GM10248 (cell line): ENCODE measurements around the gene PRPSAP1.
"Not testable (repeated sequence)": the region's sequence is repeated elsewhere in the genome, so short reads cannot be mapped to it uniquely, and the experiment has no call there.

Experiments
- CTCF ChIA-PET: fragments of 300-600 bp; sonication (Branson Sonifier 250); formaldehyde crosslinking; extraction: SDS; loops from one replicate; lab custom pipeline; 2021; ENCODE audit warnings: antibody characterized with exemption; lab: Yijun Ruan, JAX
- POLR2A ChIA-PET: fragments of 350-650 bp; sonication (Branson Sonifier 250); formaldehyde crosslinking; extraction: SDS; loops from one replicate; lab custom pipeline; 2020; ENCODE audit warnings: antibody characterized with exemption; lab: Yijun Ruan, JAX
- DNase-seq: peaks from one replicate; pipeline ENCODE4 v3.0.0; 2012; ENCODE audit errors: extremely low spot score
- CTCF ChIP-seq: IDR thresholded peaks from 2 replicates; pipeline ENCODE4 v1.5.1; 2012; ENCODE audit warnings: mild to moderate bottlenecking, low read depth; ENCODE audit errors: extremely low read depth, missing control alignments, control extremely low read depth

Gene PRPSAP1

GRCh38 chr17:76268991-76269981, 84.4 kb downstream of the PRPSAP1 start:
- DNase-seq = no peak

GRCh38 chr17:76268015-76268749, 85.5 kb downstream of the PRPSAP1 start:
- CTCF ChIA-PET = interaction anchor here (0.8 to 10.0 kb wide), 8 partner anchors 9 to 363 kb away, joined by 3 to 86 read pairs (median 4); no protein-coding TSS in a partner anchor
- no peak for TF ChIP-seq CTCF
- POLR2A ChIA-PET = interaction anchor here (0.6 to 3.5 kb wide), 9 partner anchors 10 to 440 kb away, joined by 3 to 24 read pairs (median 4); partner anchors contain the start of genes RNF157 and SPHK1
- DNase-seq = peak; percentile 55

More at GRCh38 chr17:76268991-76269981, 84.4 kb downstream of the PRPSAP1 start:
- CTCF ChIA-PET = interaction anchor here (1.0 to 10.0 kb wide), 5 partner anchors 10 to 364 kb away, joined by 3 to 86 read pairs (median 3); no protein-coding TSS in a partner anchor
- TF ChIP-seq CTCF = no peak
- POLR2A ChIA-PET = interaction anchor here (0.7 to 3.5 kb wide), 10 partner anchors 9 to 115 kb away, joined by 3 to 24 read pairs (median 4); partner anchors contain the start of gene SPHK1

- not testable (repeated sequence) for DNase-seq
- ChIA-PET CTCF (interaction anchor here (0.8 to 10.0 kb wide), 7 partner anchors 12 to 362 kb away, joined by 3 to 86 read pairs (median 4); no protein-coding TSS in a partner anchor), POLR2A (interaction anchor here (0.7 to 3.5 kb wide), 3 partner anchors 22 to 439 kb away, joined by 3 to 24 read pairs (median 12); no protein-coding TSS in a partner anchor)
These were observed 86.1 kb downstream of the PRPSAP1 start for GRCh38 chr17:76267581-76268001.

GRCh38 chr17:76267051-76267576, 86.6 kb downstream of the PRPSAP1 start:
- no peak for TF ChIP-seq CTCF
- ChIA-PET POLR2A (interaction anchor here (0.6 to 3.5 kb wide), 6 partner anchors 9 to 482 kb away, joined by 3 to 24 read pairs (median 4); no protein-coding TSS in a partner anchor), CTCF (interaction anchor here (0.9 to 10.0 kb wide), 5 partner anchors 13 to 144 kb away, joined by 3 to 86 read pairs (median 8); no protein-coding TSS in a partner anchor)
- no peak for DNase-seq

- POLR2A ChIA-PET = interaction anchor here (0.6 to 3.5 kb wide), 4 partner anchors 10 to 483 kb away, joined by 3 to 24 read pairs (median 4); no protein-coding TSS in a partner anchor
- DNase-seq = no peak
- CTCF ChIA-PET = interaction anchor here (0.9 to 5.9 kb wide), 3 partner anchors 13 to 85 kb away, joined by 3 to 39 read pairs (median 8); no protein-coding TSS in a partner anchor
- no peak for TF ChIP-seq CTCF
These were observed 87.3 kb downstream of the PRPSAP1 start for GRCh38 chr17:76266244-76266938.
